Neural cell (in vitro differentiated cells): ENCODE measurements around the gene HOMER2. TPM values are rescaled to one million over a fixed set of nuclear protein-coding genes. Genes with fewer than 3 reads are reported as not detected.

ENCODE experiments used
- H2AFZ ChIP-seq: fragments of 200-600, 300-800 bp; sonication (generic), shearing (Covaris generic); 2 replicates; pipeline ENCODE4 v1.6.0; 2014; ENCODE audit warnings: low read depth, mild to moderate bottlenecking, antibody characterized with exemption, low read length, moderate library complexity
- H3F3A ChIP-seq: fragments of 200-600 bp; shearing (Covaris generic); 2 replicates; pipeline ENCODE4 v1.6.1; 2016; ENCODE audit warnings: mild to moderate bottlenecking, moderate library complexity, mixed read lengths, antibody characterized with exemption, low read length; ENCODE audit not compliant: insufficient read depth, poor library complexity, severe bottlenecking
- H3K27ac ChIP-seq: fragments of 200-600, 300-800 bp; sonication (generic), shearing (Covaris generic); 2 replicates; pipeline ENCODE4 v1.5.1; 2014; ENCODE audit warnings: mild to moderate bottlenecking, low read length, moderate library complexity
- H3K27me3 ChIP-seq: fragments of 300-800, 200-600 bp; sonication (generic), shearing (Covaris generic); 2 replicates; pipeline ENCODE4 v1.6.0; 2014; ENCODE audit warnings: mild to moderate bottlenecking, low read depth, low read length, moderate library complexity; ENCODE audit not compliant: insufficient read depth
- H3K36me3 ChIP-seq: fragments of 300-800, 200-600 bp; sonication (generic), shearing (Covaris generic); 2 replicates; pipeline ENCODE4 v1.5.1; 2014; ENCODE audit warnings: mild to moderate bottlenecking, antibody characterized with exemption, low read length, moderate library complexity; ENCODE audit not compliant: insufficient read depth
- H3K4me2 ChIP-seq: fragments of 300-800, 200-600 bp; sonication (generic), shearing (Covaris generic); 2 replicates; pipeline ENCODE4 v1.6.0; 2014; ENCODE audit warnings: mild to moderate bottlenecking, low read length
- H3K4me3 ChIP-seq: fragments of 300-800, 200-600 bp; sonication (generic), shearing (Covaris generic); 2 replicates; pipeline ENCODE4 v1.5.1; 2014; ENCODE audit warnings: mild to moderate bottlenecking, low read length, moderate library complexity
- H3K79me2 ChIP-seq: fragments of 200-600 bp; shearing (Covaris generic); replicated peaks from 2 replicates; pipeline ENCODE4 v1.6.0; 2014; ENCODE audit warnings: mild to moderate bottlenecking, low read length, moderate library complexity; ENCODE audit not compliant: insufficient read depth
- H3K9ac ChIP-seq: fragments of 300-800, 200-600 bp; sonication (generic), shearing (Covaris generic); 2 replicates; pipeline ENCODE4 v1.6.1; 2016; ENCODE audit warnings: mild to moderate bottlenecking, low read length, mixed read lengths
- H3K9me2 ChIP-seq: fragments of 200-600 bp; shearing (Covaris generic); 2 replicates; pipeline ENCODE4 v1.6.1; 2016; ENCODE audit warnings: mild to moderate bottlenecking, low read length, mixed read lengths; ENCODE audit not compliant: insufficient read depth
- H3K9me3 ChIP-seq: fragments of 200-600, 300-800 bp; sonication (generic), shearing (Covaris generic); 2 replicates; pipeline ENCODE4 v1.6.1; 2016; ENCODE audit warnings: mild to moderate bottlenecking, mixed run types, low read length, moderate library complexity, mixed read lengths
- H4K20me1 ChIP-seq: fragments of 200-600 bp; shearing (Covaris generic); 2 replicates; pipeline ENCODE4 v1.6.1; 2016; ENCODE audit warnings: mild to moderate bottlenecking, mixed run types; ENCODE audit not compliant: insufficient read depth
- EP300 ChIP-seq: fragments of 450-650 bp; conservative IDR thresholded peaks from 2 replicates; pipeline ENCODE4 v1.6.1; 2014; ENCODE audit warnings: antibody characterized with exemption, mild to moderate bottlenecking, moderate library complexity; ENCODE audit not compliant: poor library complexity, severe bottlenecking
- EZH2 ChIP-seq: fragments of 200-600, 300-800 bp; shearing (Covaris generic), sonication (generic); IDR thresholded peaks from 2 replicates; pipeline ENCODE4 v1.6.1; 2014; ENCODE audit warnings: antibody characterized with exemption, low read length, borderline replicate concordance, mild to moderate bottlenecking; ENCODE audit not compliant: insufficient read depth, poor library complexity, severe bottlenecking
- MXI1 ChIP-seq: fragments of 450-650 bp; conservative IDR thresholded peaks from 2 replicates; pipeline ENCODE4 v1.6.1; 2014; ENCODE audit warnings: antibody characterized with exemption, mild to moderate bottlenecking; ENCODE audit not compliant: poor library complexity, severe bottlenecking
- POLR2AphosphoS5 ChIP-seq: IDR thresholded peaks from 2 replicates; pipeline ENCODE4 v1.6.1; 2012
- RAD21 ChIP-seq: fragments of 450-650 bp; conservative IDR thresholded peaks from 2 replicates; pipeline ENCODE4 v1.6.1; 2014; ENCODE audit warnings: antibody characterized with exemption, mild to moderate bottlenecking, moderate library complexity
- SMC3 ChIP-seq: fragments of 450-650 bp; conservative IDR thresholded peaks from 2 replicates; pipeline ENCODE4 v1.6.1; 2014; ENCODE audit warnings: antibody characterized with exemption, mild to moderate bottlenecking, moderate library complexity; ENCODE audit not compliant: poor library complexity
- TAF1 ChIP-seq: IDR thresholded peaks from 2 replicates; pipeline ENCODE4 v1.6.1; 2012; ENCODE audit warnings: low read depth
- polyA plus RNA-seq: library from polyadenylated mRNA; depleted of rRNA; stranded (reverse); fragments of >200 nt; gene quantifications from 2 replicates; pipeline ENCODE4 v1.2.3, GENCODE V29; 2014
- TF ChIP-seq, protein P1 (sequence below): fragments of 450-650 bp; IDR thresholded peaks from 2 replicates; pipeline ENCODE4 v1.5.1; 2014; ENCODE audit warnings: antibody characterized with exemption, mild to moderate bottlenecking, moderate library complexity; ENCODE audit not compliant: poor library complexity, severe bottlenecking
- TF ChIP-seq, protein P2 (sequence below): IDR thresholded peaks from 2 replicates; pipeline ENCODE4 v1.6.1; 2012; ENCODE audit warnings: borderline replicate concordance

Gene HOMER2
- polyA plus RNA-seq, 1 donor from 2014 or later, result 21.7 TPM

DNA sequence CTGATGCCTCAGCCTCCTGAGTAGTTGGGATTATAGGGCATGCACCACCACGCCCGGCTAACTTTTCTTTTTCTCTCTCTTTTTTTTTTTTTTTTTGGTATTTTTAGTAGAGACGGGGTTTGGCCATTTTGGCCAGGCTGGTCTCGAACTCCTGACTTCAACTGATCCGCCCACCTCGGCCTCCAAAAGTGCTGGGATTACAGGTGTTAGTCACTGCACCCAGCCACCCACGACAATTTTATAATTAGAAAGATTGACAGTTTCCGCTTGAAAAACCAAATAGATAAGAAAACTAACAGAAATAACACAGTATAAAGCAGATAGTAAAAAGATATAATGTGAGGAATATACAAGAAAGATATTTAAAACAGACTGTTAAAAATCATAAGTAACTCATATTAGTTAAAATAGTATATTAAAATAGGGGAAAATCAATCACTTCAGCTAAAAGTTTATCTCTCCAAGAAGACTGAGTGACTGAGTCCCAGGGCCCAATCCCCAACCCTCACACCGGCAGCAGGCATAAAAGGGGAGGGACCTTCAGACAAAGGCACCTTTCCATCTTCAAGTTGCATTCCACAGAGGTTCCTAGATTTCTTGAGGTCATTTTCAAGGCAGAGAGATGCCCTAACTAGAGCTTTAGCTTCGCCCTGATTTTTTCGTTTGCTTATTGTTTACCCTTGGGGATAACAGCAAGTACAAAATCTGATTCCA lies 144.4 kb downstream of the HOMER2 start:
- Histone ChIP-seq H3K27me3 (no peaks in the 10 kb centered on the region), H2AFZ (no peak overlapping the region), H3K27ac (no peak overlapping the region), H3K36me3 (no peaks in the 10 kb centered on the region), H3K79me2 (peaks cover 12% of the 10 kb centered on the region), H3K9ac (no peak overlapping the region), H3K9me2 (no peaks in the 10 kb centered on the region), H3F3A (peaks cover 7% of the 10 kb centered on the region), H3K9me3 (no peaks in the 10 kb centered on the region), H3K4me2 (no peak overlapping the region), H4K20me1 (no peaks in the 10 kb centered on the region), H3K4me3 (no peak overlapping the region)
- TF ChIP-seq, protein P1, sequence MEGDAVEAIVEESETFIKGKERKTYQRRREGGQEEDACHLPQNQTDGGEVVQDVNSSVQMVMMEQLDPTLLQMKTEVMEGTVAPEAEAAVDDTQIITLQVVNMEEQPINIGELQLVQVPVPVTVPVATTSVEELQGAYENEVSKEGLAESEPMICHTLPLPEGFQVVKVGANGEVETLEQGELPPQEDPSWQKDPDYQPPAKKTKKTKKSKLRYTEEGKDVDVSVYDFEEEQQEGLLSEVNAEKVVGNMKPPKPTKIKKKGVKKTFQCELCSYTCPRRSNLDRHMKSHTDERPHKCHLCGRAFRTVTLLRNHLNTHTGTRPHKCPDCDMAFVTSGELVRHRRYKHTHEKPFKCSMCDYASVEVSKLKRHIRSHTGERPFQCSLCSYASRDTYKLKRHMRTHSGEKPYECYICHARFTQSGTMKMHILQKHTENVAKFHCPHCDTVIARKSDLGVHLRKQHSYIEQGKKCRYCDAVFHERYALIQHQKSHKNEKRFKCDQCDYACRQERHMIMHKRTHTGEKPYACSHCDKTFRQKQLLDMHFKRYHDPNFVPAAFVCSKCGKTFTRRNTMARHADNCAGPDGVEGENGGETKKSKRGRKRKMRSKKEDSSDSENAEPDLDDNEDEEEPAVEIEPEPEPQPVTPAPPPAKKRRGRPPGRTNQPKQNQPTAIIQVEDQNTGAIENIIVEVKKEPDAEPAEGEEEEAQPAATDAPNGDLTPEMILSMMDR, result no peak
- TF ChIP-seq EZH2 (no peak), POLR2AphosphoS5 (no peak)

DNA sequence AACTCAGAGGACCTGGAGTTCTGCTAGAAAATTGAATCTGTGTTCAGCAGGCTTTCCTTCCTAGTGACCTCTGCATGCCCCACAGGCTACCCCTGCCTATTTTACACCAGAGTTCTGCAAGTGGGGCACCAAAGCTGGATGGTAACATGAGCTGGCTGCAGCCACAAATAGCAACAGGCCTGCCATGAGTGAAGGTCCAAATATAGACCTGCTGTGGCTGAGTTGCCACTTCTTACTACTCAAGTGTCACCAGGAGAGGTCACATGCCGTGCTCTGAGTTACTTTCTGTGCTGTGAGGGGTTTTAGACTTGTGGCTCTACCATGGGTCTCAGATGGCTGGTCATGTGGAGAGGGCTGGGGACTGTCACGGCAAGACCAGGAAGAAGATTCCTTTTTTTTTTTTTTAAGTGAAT lies 146.5 kb downstream of the HOMER2 start, which contains the start of gene FSD2:
Gene FSD2 (minus strand): TSS at position 76 of the 413 bp plus-strand sequence. CDS start 18,679 bp downstream, outside the sequence.
- H2AFZ ChIP-seq, result no peak within 1 kb of the TSS
- H3K27ac ChIP-seq, result no peak within 1 kb of the TSS
- H3F3A ChIP-seq, result peaks cover 7% of the 10 kb centered on the region
- H3K4me3 ChIP-seq, result no peak within 1 kb of the TSS
- no peaks in the 10 kb centered on the region for H4K20me1 ChIP-seq
- no peaks in the 10 kb centered on the region for H3K9me2 ChIP-seq
- no peaks in the 10 kb centered on the region for H3K79me2 ChIP-seq
- no peaks in the 10 kb centered on the region for H3K36me3 ChIP-seq
- H3K9me3 ChIP-seq, result no peaks in the 10 kb centered on the region
- no peak within 1 kb of the TSS for H3K9ac ChIP-seq
- H3K4me2 ChIP-seq, result no peak within 1 kb of the TSS
- H3K27me3 ChIP-seq, result no peaks in the 10 kb centered on the region
- no peak for TF ChIP-seq MXI1
- no peak for TF ChIP-seq SMC3
- TF ChIP-seq TAF1, result no peak
- no peak for TF ChIP-seq RAD21
- TF ChIP-seq POLR2AphosphoS5, result no peak
- TF ChIP-seq EP300, result no peak
- TF ChIP-seq, protein P2, sequence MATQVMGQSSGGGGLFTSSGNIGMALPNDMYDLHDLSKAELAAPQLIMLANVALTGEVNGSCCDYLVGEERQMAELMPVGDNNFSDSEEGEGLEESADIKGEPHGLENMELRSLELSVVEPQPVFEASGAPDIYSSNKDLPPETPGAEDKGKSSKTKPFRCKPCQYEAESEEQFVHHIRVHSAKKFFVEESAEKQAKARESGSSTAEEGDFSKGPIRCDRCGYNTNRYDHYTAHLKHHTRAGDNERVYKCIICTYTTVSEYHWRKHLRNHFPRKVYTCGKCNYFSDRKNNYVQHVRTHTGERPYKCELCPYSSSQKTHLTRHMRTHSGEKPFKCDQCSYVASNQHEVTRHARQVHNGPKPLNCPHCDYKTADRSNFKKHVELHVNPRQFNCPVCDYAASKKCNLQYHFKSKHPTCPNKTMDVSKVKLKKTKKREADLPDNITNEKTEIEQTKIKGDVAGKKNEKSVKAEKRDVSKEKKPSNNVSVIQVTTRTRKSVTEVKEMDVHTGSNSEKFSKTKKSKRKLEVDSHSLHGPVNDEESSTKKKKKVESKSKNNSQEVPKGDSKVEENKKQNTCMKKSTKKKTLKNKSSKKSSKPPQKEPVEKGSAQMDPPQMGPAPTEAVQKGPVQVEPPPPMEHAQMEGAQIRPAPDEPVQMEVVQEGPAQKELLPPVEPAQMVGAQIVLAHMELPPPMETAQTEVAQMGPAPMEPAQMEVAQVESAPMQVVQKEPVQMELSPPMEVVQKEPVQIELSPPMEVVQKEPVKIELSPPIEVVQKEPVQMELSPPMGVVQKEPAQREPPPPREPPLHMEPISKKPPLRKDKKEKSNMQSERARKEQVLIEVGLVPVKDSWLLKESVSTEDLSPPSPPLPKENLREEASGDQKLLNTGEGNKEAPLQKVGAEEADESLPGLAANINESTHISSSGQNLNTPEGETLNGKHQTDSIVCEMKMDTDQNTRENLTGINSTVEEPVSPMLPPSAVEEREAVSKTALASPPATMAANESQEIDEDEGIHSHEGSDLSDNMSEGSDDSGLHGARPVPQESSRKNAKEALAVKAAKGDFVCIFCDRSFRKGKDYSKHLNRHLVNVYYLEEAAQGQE, result no peak
- TF ChIP-seq EZH2, result no peak
- TF ChIP-seq, protein P1, result no peak
